HK-2 (cell line): ENCODE results near the gene ASZ1.
A peak's percentile ranks its signal among the peaks of the same experiment; 100 is the strongest.
"Not testable (repeated sequence)": the region's sequence is repeated elsewhere in the genome, so short reads cannot be mapped to it uniquely, and the experiment has no call there.

Source experiments
- DNase-seq: peaks from one replicate; pipeline ENCODE4 v3.0.0-alpha.2; 2018; ENCODE audit not compliant: unreplicated experiment

The ASZ1 gene, protein sequence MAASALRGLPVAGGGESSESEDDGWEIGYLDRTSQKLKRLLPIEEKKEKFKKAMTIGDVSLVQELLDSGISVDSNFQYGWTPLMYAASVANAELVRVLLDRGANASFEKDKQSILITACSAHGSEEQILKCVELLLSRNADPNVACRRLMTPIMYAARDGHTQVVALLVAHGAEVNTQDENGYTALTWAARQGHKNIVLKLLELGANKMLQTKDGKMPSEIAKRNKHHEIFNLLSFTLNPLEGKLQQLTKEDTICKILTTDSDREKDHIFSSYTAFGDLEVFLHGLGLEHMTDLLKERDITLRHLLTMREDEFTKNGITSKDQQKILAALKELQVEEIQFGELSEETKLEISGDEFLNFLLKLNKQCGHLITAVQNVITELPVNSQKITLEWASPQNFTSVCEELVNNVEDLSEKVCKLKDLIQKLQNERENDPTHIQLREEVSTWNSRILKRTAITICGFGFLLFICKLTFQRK

DNA sequence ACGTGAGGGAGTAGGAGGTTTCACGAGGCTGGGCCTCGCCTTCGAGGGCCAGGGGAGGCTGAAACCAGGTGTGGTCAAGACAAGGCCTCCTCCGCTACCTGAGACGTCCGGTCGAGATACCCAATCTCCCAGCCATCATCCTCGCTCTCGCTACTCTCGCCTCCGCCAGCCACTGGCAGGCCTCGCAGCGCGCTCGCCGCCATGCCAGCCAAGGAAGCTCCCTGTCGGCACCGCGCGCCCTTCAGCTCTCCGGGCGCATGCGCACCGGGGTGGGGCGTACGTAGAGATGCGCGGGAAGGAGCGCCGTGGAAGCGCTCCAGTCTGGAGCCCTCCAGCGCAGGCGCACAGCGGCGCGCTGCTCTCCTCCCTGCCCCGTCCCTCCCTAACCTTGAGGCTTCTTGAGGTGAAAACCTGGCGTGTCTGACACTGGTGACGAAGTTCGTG, at the start of gene ASZ1:
Gene ASZ1, minus strand, starts transcription at position 236 of the 444 bp plus-strand sequence. Its CDS starts 33 bp downstream, at position 203.
- DNase-seq: no peak

- no peak for DNase-seq
These were observed 49.4 kb upstream of the ASZ1 start for GRCh38 chr7:117476557-117477215.

- no peak for DNase-seq
These were observed 45.0 kb upstream of the ASZ1 start for GRCh38 chr7:117472335-117472734.

GRCh38 chr7:117470777-117471176, 43.5 kb upstream of the ASZ1 start:
- DNase-seq: no peak

DNA sequence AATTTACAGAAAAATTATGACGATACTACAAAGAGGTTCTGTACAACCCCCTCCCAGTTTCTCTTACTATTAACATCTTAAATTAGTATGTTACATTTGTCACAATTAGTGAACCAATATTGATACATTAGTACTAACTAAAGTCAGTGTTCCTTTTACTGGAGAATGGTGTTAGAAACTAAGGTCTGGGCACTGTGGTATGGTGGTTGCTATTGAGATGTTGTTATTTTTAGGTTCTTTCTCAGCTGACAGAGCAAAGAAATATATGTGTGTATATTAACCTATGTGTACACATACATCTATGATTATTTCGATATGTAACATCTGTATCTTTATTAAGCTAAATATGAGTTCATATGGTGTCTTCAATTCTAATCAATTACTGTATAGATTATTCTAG, 40.9 kb upstream of the ASZ1 start:
- DNase-seq: no peak

GRCh38 chr7:117460815-117461214, 33.5 kb upstream of the ASZ1 start:
- not testable (repeated sequence) for DNase-seq

DNA sequence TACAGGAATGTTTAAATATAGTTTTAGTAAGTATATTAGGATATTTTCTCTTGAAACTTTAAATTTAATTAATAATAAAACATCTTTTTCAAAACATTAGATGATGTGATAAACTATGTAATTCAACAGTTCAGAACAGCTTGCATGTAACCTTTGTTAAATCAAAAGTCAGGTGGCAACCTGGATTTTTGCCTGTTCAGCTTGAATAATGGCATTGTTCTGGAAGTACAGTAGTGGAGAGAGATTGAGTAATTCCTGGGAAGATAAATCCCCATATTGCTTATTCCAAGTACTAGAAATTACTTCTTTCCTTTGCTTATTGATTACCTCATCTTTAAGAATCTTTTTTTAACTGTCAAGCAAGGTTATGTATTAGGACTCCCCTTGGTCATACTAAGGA, 32.4 kb upstream of the ASZ1 start:
- no peak for DNase-seq

DNA sequence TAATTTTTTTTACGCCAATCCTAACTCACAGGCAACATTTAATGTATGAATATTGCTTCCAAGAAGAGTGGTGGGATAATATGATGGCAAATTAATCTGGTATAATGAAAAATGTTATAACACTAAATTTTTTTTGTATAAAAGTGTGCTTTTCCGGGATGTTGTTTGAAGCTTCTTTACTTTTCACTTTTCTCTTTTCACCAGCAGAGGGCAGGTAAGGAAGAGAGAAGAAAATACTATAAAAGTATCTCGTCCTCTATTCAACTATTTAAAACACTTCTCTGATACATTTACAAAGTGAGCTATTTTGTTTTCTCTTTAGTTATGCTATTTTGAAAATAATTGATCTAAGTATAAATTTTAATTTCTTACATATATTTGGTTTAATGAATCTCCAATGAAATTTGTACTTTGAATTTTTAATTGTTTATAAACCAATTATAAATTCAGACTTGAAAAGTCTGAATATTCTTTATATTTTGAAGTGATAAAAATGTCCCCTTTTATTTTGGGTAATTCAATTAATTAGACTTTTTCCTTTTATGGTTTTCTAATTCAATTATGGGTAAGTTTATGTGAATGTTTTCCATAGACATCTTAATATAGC, 31.8 kb upstream of the ASZ1 start:
- DNase-seq: no peak

DNA sequence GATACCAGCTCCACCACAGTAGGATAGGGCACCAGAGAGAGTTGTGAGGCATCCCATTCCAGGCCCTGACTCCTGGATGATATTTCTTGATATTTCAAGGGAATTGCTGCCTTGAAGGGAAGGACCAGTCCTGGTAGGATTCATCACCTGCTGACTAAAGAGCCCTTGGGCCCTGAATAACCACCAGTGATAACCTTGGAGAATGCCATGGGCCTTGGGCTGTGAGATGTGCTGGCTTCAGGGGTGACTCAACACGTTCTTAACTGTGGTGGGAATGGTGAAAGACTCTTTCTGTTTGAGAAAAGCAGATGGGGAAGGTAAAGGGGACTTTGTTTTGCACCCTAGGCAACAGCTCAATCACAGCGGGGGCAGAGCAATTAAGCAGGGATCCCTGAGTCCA, 21.4 kb upstream of the ASZ1 start:
- DNase-seq: no peak

GRCh38 chr7:117446220-117446815, 19.0 kb upstream of the ASZ1 start:
- no peak for DNase-seq

GRCh38 chr7:117445206-117445605, 17.9 kb upstream of the ASZ1 start:
- peak; percentile 11 for DNase-seq

- no peak for DNase-seq
These were observed 17.4 kb upstream of the ASZ1 start for GRCh38 chr7:117444646-117445045.

DNA sequence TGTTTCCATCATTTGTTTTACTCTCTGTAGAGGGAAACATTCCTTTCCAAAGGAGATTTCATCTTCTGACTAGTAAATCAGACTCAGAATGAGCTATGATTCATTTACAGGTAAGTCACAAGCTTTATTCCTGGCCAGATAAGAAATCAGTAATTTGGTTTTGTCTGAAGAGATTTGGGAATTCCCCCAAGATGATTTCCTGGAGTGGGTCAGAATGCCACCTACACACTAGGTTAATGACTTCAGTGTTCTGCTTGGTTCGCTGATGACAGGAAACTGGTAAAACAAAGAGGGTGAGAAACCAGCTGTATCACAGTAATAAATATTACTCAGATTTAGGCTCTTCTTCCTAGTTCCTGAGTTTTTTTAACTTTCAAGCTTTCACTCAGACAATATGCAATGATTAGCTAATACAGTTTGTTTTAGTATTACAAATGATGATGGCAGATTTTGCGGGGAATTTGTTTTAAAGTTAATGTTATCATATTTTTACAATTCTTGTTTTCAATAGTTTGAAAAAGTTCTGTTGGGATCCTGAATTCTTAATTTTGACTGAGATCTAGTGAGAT, 8.3 kb upstream of the ASZ1 start:
- peak; percentile 30 for DNase-seq

DNA sequence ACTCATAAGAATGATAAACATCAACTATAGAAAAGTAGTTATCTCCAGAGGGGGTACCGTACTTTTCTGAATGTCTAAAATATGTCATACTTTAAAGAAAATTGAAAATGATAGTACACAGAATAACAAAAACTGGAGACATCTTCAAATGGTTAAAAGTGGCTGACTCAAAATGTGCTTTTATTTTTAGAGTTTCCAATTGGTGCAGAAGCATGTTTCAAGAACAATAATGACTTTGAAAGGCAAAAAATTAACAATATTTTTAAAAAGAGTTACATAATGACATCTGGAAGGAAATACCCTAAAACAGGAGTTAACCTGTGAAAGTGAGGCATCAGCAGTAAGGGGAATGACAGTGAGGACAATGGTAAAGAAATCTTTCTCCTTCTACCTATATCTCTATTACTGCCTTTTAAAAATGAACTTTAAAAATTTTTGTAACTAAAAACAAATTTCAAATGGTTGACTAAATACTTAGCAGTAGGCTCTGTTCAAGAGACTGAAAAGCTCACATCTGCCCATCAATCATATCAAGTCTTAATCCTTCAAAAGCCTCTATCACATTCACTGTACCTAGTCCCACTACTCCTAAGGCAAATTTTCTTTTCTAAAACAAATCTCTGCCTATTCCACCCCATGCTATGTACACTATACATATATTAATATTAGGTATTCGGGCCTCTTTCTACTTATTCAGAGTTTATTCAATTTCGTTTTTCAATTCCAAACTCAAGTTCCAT, 3.0 kb downstream of the ASZ1 start:
- no peak for DNase-seq

- DNase-seq: not testable (repeated sequence)
These were observed 12.7 kb downstream of the ASZ1 start for GRCh38 chr7:117414591-117414990.

DNA sequence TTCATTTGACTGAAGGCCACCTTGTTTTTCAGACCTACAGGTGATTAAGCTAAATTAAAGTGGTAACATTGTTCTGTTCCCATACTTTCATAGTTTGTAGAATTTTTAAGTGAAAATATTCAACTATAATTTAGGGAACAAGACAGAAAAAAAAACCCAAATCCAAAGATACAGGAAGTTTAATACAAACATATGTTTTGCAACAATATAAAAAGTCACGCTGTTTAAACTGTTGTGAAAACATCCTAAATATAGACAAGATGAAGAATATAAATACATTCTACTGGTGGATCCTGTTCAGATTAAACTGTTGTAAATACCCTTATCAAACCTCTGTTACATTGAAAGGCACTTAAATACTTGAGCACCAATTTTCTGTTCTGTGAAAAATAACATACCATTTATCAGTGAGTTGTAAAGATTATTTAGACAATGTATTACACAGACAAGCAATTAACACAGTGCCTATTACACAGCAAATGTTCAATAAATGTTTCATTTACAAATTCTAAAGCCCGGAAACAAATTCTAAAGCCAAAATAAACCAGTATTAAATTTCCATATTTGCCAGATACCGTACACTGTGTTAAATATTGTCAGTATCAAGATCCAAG, 14.2 kb downstream of the ASZ1 start:
- DNase-seq: no peak

DNA sequence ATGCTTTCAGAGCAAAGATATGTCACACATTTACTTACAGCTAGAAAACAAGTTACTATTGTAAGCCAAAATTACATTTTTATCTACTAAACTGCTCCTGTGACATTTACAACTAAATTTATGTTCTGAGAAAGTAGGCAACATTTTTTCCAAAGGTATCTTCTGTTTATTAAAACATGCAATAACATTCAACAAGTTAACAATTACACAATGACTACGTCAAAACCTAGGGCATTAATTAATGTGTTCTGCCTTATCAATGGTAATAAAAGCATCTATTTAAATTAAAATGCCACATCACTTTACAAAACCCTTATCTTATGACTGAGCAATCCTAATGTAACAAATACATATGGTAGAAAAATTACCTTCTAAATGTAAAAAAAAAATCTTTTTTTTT, 14.9 kb downstream of the ASZ1 start:
- DNase-seq: no peak

GRCh38 chr7:117411539-117411938, 15.8 kb downstream of the ASZ1 start:
- no peak for DNase-seq

- DNase-seq: no peak
These were observed 18.5 kb downstream of the ASZ1 start for GRCh38 chr7:117408831-117409230.

GRCh38 chr7:117405519-117405918, 21.8 kb downstream of the ASZ1 start:
- no peak for DNase-seq

- DNase-seq: no peak
These were observed 23.6 kb downstream of the ASZ1 start for GRCh38 chr7:117403737-117404136.
